ENCODE results near the gene RTN4RL2. TPM values are rescaled to one million over a fixed set of nuclear protein-coding genes. Genes with fewer than 3 reads are reported as not detected.

Gene RTN4RL2
- polyA plus RNA-seq, 2 donors: 0.20 to 0.49 TPM

DNA sequence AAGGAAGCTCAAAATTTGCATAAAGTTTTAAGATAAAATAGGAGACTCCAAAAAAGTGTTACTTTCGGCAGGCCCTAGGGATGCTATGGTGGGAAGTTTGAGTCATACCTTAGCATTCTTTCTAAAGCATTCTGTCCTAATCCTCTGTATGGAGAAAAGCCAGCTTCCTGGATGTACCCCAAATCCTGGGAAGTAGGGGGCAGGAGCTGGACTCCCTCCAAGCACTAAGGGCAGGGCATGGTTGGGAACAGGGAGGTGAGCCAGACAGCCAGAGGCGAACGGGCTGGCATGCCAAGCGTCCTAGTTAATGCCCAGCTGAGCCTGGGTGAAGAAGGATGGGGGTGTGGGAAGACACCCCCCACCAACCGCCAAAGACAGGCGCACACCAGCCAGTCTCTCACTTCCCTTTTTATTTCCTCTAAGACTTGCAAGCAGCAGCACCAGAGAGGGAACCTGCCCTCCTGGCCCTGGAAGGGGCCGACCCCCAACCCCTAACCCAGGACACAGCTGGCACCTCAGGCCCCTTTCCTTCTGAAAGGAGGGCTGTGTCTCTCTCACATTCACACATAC, 23.9 kb downstream of the RTN4RL2 start:
- H3K27me3 ChIP-seq (ENCODE audit: control insufficient read depth in 1 of 2, insufficient read depth in 2 of 2, low read length in 2 of 2): no peaks in the 10 kb centered on the region
- H3K27ac ChIP-seq (ENCODE audit: low read depth in 2 of 2, low read length in 1 of 2): no peak overlapping the region
- H3K4me1 ChIP-seq (ENCODE audit: control insufficient read depth in 2 of 2, insufficient read depth in 2 of 2, low read length in 1 of 2): peaks cover 2 to 8% of the 10 kb centered on the region in 2 donors
- 44 to 56% methylated on average over 7 of the region's 7 CpGs for WGBS, 2 donors
- no peaks in the 10 kb centered on the region for H3K36me3 ChIP-seq (ENCODE audit: control insufficient read depth in 2 of 2, insufficient read depth in 2 of 2, low read length in 1 of 2)
- H3K9me3 ChIP-seq (ENCODE audit: control insufficient read depth in 2 of 2, insufficient read depth in 1 of 2, low read depth in 1 of 2, low read length in 1 of 2): no peaks in the 10 kb centered on the region
- H3K4me3 ChIP-seq (ENCODE audit: low read depth in 1 of 2, low read length in 2 of 2): no peak overlapping the region

DNA sequence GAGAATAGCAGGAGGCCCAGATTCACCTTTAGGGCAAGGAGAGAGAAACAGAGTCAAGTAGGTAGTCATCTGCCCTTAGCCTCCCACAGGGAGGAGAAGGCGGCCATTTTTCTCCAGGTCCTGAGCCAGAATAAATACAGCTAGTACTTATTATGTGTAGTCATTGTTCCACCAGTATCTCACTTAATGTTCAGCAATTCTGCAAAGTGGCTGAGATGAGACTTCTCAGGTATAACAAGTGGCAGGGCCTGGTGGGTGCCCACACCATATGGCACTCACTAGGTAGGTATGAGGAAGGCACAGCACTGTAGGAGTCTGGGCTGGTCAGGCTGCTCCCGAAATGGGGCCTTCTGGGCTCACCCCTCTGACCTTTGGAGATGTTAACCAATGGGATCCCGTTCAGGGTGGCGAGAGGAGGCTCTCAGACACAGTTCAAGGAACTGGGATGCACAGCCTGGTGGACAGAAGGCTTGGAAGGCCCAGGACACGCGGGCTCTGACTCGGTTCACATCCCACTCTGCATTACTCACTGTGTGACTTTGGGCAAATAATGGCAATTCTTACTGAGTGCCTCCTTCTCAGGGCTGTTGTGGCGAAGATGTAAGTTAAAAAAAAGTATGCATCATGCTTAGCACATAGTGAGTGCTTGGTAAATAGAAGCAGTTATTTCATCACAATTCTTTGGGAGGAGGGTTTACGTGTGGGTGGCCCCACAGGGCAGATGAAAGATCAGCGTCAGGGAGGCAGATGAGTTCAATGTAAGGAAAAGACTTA, 25.1 kb downstream of the RTN4RL2 start:
- H3K36me3 ChIP-seq (ENCODE audit: control insufficient read depth in 2 of 2, insufficient read depth in 2 of 2, low read length in 1 of 2): no peaks in the 10 kb centered on the region

DNA sequence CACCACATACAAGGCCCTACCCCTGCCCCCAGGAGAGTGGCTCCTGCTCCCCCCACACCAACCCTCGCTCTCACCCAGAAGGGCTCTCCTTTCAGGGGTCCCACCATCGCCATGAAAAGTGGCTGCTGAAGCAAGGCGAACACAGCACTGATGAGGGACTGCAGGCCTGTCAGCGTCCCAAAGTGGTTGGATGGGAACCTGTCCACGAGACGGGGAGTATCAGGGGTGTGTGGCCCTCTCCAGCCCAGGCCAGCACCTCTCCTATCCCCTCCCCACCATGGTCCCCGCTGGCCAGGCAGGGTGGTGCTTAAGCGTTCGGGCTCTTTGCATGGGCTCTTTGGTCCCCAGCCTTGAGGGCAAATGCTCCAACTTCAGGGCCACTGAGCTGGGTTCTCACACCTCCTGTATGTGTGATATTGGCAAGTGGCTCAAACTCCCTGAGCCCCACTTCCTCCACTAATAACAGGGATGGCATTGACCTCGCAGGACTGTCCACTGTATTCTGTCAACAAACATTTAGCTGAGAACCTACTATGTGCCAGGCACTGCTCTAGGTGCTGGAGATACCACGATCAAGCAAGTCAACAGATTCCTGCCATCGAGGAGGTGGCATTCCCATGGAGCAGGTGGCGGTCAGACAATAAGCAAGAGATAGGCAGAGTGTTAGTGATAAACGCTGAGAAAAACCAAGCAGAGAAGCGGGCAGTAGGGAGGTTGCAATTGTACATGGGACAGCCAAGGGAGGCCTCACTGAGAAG, 26.9 kb downstream of the RTN4RL2 start:
- peaks cover 2 to 8% of the 10 kb centered on the region in 2 donors for H3K4me1 ChIP-seq (ENCODE audit: control insufficient read depth in 2 of 2, insufficient read depth in 2 of 2, low read length in 1 of 2)
- WGBS, 2 donors: 89 to 92% methylated on average over 15 of the region's 15 CpGs
- H3K4me3 ChIP-seq (ENCODE audit: low read depth in 1 of 2, low read length in 2 of 2): no peak overlapping the region
- no peaks in the 10 kb centered on the region for H3K9me3 ChIP-seq (ENCODE audit: control insufficient read depth in 2 of 2, insufficient read depth in 1 of 2, low read depth in 1 of 2, low read length in 1 of 2)
- no peak overlapping the region for H3K27ac ChIP-seq (ENCODE audit: low read depth in 2 of 2, low read length in 1 of 2)
- no peaks in the 10 kb centered on the region for H3K36me3 ChIP-seq (ENCODE audit: control insufficient read depth in 2 of 2, insufficient read depth in 2 of 2, low read length in 1 of 2)
- H3K27me3 ChIP-seq (ENCODE audit: control insufficient read depth in 1 of 2, insufficient read depth in 2 of 2, low read length in 2 of 2): no peaks in the 10 kb centered on the region

More for the DNA sequence above, 25.1 kb downstream of the RTN4RL2 start:
- WGBS, 2 donors: 85 to 87% methylated on average over 10 of the region's 10 CpGs
- Histone ChIP-seq H3K9me3 (ENCODE audit: control insufficient read depth in 2 of 2, insufficient read depth in 1 of 2, low read depth in 1 of 2, low read length in 1 of 2) (no peaks in the 10 kb centered on the region), H3K27ac (ENCODE audit: low read depth in 2 of 2, low read length in 1 of 2) (no peak overlapping the region), H3K4me1 (ENCODE audit: control insufficient read depth in 2 of 2, insufficient read depth in 2 of 2, low read length in 1 of 2) (peaks cover 2 to 8% of the 10 kb centered on the region in 2 donors), H3K27me3 (ENCODE audit: control insufficient read depth in 1 of 2, insufficient read depth in 2 of 2, low read length in 2 of 2) (no peaks in the 10 kb centered on the region), H3K4me3 (ENCODE audit: low read depth in 1 of 2, low read length in 2 of 2) (no peak overlapping the region)

DNA sequence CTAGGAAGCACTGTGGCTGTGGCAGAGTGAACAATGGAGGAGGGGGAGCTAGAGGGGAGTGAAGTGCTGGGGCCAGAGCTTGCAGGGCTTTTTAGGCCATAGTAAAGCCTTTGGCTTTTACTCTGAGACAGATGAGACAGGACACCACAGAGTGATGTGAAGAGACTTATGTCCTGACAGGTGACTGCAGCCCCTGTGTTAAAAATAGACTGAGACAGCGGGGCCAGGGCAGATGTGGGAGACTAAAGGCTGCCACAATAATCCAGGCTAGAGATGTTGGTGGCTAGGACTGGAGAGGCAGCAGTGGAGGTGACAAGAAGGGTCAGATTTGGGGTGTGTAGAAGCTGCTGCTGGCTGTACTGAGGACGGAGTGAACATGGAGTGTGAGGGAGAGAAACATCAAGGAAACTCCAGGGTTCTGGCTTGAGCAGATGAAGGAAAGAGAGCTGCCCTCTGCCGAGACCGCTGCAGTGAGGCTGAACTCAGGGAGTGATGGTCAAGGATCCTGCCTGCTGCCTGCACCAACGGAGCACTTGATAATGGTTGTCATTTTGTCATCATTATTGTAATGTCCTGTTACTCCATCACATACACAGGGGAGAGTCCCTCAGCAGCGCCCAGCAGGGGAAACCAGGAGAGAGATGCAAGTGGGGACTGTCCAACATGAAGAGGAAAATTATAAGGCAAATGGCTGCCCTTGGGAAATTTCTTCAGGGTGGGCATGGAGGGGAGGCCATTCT, 27.8 kb downstream of the RTN4RL2 start:
- H3K4me1 ChIP-seq (ENCODE audit: control insufficient read depth in 2 of 2, insufficient read depth in 2 of 2, low read length in 1 of 2): peaks cover 1 to 4% of the 10 kb centered on the region in 2 donors
- no peaks in the 10 kb centered on the region for H3K27me3 ChIP-seq (ENCODE audit: control insufficient read depth in 1 of 2, insufficient read depth in 2 of 2, low read length in 2 of 2)
- no peaks in the 10 kb centered on the region for H3K9me3 ChIP-seq (ENCODE audit: control insufficient read depth in 2 of 2, insufficient read depth in 1 of 2, low read depth in 1 of 2, low read length in 1 of 2)
- H3K36me3 ChIP-seq (ENCODE audit: control insufficient read depth in 2 of 2, insufficient read depth in 2 of 2, low read length in 1 of 2): no peaks in the 10 kb centered on the region
- no peak overlapping the region for H3K4me3 ChIP-seq (ENCODE audit: low read depth in 1 of 2, low read length in 2 of 2)
- 82 to 85% methylated on average over 6 of the region's 6 CpGs for WGBS, 2 donors
- no peak overlapping the region for H3K27ac ChIP-seq (ENCODE audit: low read depth in 2 of 2, low read length in 1 of 2)

DNA sequence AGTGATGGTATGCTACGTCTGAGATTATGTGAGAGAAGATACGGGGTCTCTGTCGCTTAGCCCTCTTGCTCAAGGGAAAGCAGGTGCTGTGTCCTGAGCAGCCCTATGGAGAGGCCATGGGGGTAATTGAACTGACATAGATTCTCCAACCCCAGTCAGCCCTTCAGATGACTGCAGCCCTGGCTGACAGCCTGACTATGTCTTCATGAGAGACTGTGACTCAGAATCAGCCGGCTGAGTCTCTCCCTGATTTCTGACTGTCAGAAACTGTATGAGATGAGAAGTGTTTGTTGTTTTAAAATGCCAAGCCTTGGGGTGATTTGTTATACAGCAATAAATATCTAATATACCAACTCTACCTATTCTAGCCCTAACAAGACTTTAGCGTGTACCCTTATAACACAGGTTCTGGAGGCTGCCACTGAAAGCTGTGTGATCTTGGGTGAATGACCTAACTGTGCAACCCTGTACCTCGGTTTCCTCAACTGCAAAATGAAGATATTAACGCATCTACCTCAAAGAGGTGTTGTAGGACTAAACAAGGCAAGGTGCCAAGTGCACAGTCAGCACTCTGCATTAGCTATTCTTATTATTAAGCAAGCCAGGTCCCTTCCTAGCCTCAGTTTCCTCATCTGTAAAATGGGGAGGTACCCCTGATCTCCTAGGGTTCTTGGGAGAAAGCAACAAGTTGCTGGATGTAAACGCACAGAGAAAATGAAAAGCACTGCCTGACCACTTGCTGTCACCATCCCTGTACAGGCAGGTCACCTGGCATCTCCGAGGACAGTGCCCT, 30.3 kb downstream of the RTN4RL2 start:
- Histone ChIP-seq H3K36me3 (ENCODE audit: control insufficient read depth in 2 of 2, insufficient read depth in 2 of 2, low read length in 1 of 2) (no peaks in the 10 kb centered on the region), H3K27ac (ENCODE audit: low read depth in 2 of 2, low read length in 1 of 2) (no peak overlapping the region), H3K27me3 (ENCODE audit: control insufficient read depth in 1 of 2, insufficient read depth in 2 of 2, low read length in 2 of 2) (no peaks in the 10 kb centered on the region), H3K4me3 (ENCODE audit: low read depth in 1 of 2, low read length in 2 of 2) (no peak overlapping the region), H3K4me1 (ENCODE audit: control insufficient read depth in 2 of 2, insufficient read depth in 2 of 2, low read length in 1 of 2) (peaks cover 0 to 2% of the 10 kb centered on the region in 2 donors), H3K9me3 (ENCODE audit: control insufficient read depth in 2 of 2, insufficient read depth in 1 of 2, low read depth in 1 of 2, low read length in 1 of 2) (no peaks in the 10 kb centered on the region)
- WGBS, 2 donors: 80 to 88% methylated on average over 9 of the region's 9 CpGs

DNA sequence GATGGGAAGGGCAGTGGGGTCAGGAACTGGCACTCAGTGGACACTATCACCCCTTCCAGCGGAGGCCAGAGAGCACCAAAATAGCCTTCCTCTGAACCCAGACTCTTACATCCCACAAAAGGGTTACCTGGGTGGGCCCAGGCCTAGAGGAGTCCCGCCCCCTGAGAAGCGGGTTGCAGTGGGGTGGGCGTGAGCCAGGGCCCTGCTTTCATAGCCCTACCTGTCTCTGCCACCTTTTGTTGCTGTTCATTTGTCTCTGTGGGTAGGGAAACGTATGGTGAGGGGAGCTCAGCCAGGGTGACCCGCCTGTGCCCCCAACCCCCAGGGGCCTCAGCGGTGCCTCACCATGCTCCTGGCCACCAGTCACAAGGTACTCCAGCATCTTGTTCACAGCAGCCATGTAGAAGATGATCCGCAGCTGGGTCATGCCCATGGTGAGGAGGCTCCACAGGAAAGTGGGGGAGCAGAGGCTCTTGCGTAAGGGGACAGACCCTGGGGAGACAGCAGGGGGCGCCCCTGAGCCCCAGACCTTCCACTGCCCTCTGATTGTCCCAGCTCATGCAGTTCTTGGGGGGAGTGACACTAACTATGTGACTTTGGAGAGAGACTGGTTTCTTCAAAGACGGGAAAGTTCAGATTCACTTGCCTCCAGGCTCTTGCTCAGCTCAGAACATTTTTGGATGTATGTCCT, 31.2 kb downstream of the RTN4RL2 start:
- Histone ChIP-seq H3K4me3 (ENCODE audit: low read depth in 1 of 2, low read length in 2 of 2) (no peak overlapping the region), H3K36me3 (ENCODE audit: control insufficient read depth in 2 of 2, insufficient read depth in 2 of 2, low read length in 1 of 2) (no peaks in the 10 kb centered on the region), H3K27me3 (ENCODE audit: control insufficient read depth in 1 of 2, insufficient read depth in 2 of 2, low read length in 2 of 2) (no peaks in the 10 kb centered on the region), H3K4me1 (ENCODE audit: control insufficient read depth in 2 of 2, insufficient read depth in 2 of 2, low read length in 1 of 2) (peaks cover 0 to 2% of the 10 kb centered on the region in 2 donors), H3K9me3 (ENCODE audit: control insufficient read depth in 2 of 2, insufficient read depth in 1 of 2, low read depth in 1 of 2, low read length in 1 of 2) (no peaks in the 10 kb centered on the region), H3K27ac (ENCODE audit: low read depth in 2 of 2, low read length in 1 of 2) (no peak overlapping the region)
- WGBS, 2 donors: 80 to 82% methylated on average over 10 to 11 of the region's 11 CpGs

DNA sequence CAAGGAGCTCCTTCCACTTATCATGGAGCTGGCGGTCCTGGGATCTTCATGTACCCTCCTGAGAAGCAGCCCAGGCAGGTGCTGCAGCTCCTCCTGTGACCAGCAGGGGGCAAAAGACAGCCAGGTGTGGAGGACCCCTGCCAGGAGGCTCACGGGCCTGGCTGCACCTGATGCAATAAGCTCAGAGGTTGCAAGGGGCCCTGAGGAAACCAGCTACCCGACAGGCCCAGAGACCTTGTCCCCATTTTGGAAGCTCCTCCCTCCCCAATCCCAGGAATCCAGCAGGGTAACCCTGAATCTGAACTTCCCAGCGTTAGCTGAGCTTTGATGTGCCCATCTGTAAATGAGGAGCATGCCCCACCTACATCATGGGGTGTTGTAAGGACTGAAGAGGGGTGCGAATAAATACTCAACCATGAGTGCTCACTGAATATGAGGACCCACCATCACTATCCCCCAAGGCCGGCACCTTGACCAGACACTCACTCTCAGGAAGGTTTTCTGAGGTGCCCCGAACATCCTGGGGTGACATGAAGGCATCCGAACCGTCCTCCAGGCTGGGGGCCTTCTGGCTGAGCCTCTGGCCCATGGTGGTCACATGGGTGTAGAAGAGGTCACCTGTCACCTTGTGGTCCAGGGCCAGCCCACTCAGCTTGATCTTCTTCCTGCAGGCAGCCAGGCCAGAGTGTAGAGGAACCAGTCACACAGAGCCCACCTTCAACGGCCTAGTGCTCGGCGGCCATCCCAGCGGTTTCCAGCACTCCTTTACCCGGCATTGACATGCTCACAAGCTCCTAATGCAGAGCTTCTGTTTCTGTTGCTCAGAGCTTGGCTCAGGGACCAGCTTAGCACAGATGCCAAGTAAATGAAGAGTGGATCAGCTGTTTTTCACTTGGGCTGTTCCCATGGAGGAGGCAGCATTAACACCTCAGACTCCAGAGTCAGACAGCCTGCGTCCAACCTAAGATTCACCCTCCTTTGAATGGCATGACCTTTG, 33.5 kb downstream of the RTN4RL2 start:
- Histone ChIP-seq H3K4me1 (ENCODE audit: control insufficient read depth in 2 of 2, insufficient read depth in 2 of 2, low read length in 1 of 2) (peaks cover 0 to 2% of the 10 kb centered on the region in 2 donors), H3K4me3 (ENCODE audit: low read depth in 1 of 2, low read length in 2 of 2) (no peak overlapping the region), H3K9me3 (ENCODE audit: control insufficient read depth in 2 of 2, insufficient read depth in 1 of 2, low read depth in 1 of 2, low read length in 1 of 2) (no peaks in the 10 kb centered on the region), H3K36me3 (ENCODE audit: control insufficient read depth in 2 of 2, insufficient read depth in 2 of 2, low read length in 1 of 2) (no peaks in the 10 kb centered on the region), H3K27ac (ENCODE audit: low read depth in 2 of 2, low read length in 1 of 2) (no peak overlapping the region), H3K27me3 (ENCODE audit: control insufficient read depth in 1 of 2, insufficient read depth in 2 of 2, low read length in 2 of 2) (no peaks in the 10 kb centered on the region)
- WGBS, 2 donors: 64 to 70% methylated on average over 15 of the region's 15 CpGs
